ENCODE data around the gene SP140L. TPM values are rescaled to one million over a fixed set of nuclear protein-coding genes. Genes with fewer than 3 reads are reported as not detected.
"Not testable (repeated sequence)": the region's sequence is repeated elsewhere in the genome, so short reads cannot be mapped to it uniquely, and the experiment has no call there.

Gene SP140L
- total and polyA plus RNA-seq, 5 experiments from 2014 or later: 25.3 to 91.7 (median 43.1) TPM

DNA sequence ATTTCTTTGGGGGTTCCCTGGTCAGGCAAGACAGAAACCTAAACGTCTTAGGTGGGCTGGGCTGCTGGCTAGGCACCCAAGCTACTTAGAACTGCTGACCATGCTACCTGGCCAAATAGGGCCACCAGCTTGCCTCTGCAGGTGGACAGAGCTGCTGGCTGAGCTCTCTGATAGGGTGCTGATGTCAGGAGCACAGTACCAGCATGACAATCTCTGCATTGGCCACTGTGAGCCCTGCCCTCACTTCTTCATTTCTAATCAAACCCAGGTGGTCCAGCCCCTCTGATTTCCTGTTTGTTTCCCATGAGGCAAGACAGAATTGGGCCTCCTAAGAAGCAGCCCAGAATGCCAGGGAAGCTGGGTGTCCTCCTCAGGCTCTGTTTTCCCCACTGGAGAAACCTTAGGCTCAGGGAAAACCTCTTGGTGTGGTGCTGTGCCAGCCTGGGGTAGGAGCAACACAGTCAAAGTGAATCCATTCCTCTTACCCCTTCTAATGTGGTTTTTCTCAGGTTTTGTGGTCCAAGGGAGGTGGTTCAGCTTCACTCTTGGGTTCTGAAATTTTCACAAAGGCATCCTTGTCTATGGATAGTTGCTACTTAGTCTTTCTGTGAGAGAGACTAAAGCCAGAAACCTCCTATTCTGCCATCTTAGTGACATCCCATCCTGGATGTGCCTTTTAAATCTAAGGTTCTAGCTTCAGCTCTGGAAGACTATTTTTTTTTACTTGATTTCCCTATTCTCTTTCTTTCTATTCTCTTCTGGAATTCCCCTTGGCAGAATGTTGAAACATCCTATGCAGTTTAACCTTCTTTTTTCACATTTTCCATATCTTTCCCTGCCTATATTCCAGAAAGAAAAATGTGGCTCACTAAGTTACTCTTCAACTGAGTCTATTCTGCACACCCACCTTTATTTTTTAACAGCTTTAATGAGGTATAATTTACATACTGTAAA, 104.2 kb downstream of the SP140L start:
- ATAC-seq (peak; percentile 77 to 80), DNase-seq (peak in 3 of 10 donors; percentile 13 to 37 (median 37))
- POLR2A ChIA-PET: interaction anchor here (0.7 to 2.3 kb wide), 3 partner anchors 8 to 15 kb away, joined by 3 to 7 read pairs (median 3); partner anchors contain the start of gene SP100
- peaks cover 25 to 79% (median 55%) of the 10 kb centered on the region in 4 donors for H3K4me1 Mint-ChIP-seq
- H3K27ac Mint-ChIP-seq: peak overlapping the region; percentile 10 to 81 (median 66)
- no peaks in the 10 kb centered on the region for H3K27me3 Mint-ChIP-seq
- peaks cover 41 to 67% (median 67%) of the 10 kb centered on the region in 3 donors for H3K36me3 Mint-ChIP-seq
- peak overlapping the region in 9 of 10 donors; percentile 12 to 75 (median 47) for H3K4me3 Mint-ChIP-seq
- H3K9me3 Mint-ChIP-seq: peaks cover 0 to 37% (median 11%) of the 10 kb centered on the region in 9 donors

DNA sequence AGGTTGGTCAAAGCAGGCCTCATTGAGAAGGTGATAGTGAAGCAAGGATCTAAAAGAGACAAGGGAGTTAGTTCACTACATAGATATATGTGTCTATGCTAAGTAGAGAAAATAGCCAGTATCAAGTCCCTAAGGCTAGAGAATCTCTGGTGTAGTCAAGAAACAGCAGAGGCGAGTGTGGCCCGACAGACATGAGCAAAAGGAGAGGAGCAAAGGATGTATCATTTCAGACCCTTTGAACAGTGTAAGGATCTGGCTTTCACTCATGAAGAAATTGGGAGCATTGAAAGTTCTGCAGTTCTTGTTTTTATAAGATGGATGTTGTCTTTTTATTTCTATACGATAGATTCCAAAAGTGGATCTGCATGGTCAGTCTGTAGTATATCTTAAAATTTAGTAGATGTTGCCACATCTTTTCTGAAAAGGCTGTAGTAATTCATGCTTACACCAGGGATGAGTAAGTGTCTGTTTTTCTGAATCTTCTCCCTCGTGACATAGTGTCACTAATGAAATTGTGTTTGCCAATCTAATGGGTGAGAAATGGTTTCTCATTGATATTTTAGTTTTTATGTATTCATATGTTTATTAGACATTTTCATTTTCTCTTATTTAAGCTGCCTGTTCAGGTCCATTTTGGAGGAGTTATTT, 107.8 kb downstream of the SP140L start:
- H3K27ac Mint-ChIP-seq: peak overlapping the region; percentile 35 to 91 (median 76)

GRCh38 chr2:230435431-230435830, 108.4 kb downstream of the SP140L start:
- Mint-ChIP-seq H3K36me3 (peaks cover 27 to 54% (median 46%) of the 10 kb centered on the region in 3 donors), H3K9me3 (peaks cover 0 to 22% (median 6%) of the 10 kb centered on the region in 9 donors), H3K4me3 (no peak overlapping the region), H3K27me3 (no peaks in the 10 kb centered on the region), H3K4me1 (peaks cover 24 to 77% (median 47%) of the 10 kb centered on the region in 4 donors), H3K27ac (peak overlapping the region in 7 of 10 donors; percentile 35 to 83 (median 68))
- POLR2A ChIA-PET: interaction anchor here (0.9 to 1.8 kb wide), 2 partner anchors 10 to 17 kb away, joined by 3 to 7 read pairs; no protein-coding TSS in a partner anchor
- no peak for DNase-seq
- ATAC-seq: no peak

More for the DNA sequence above, 107.8 kb downstream of the SP140L start:
- Mint-ChIP-seq H3K4me1 (peaks cover 24 to 80% (median 51%) of the 10 kb centered on the region in 4 donors), H3K27me3 (no peaks in the 10 kb centered on the region), H3K9me3 (peaks cover 1 to 26% (median 7%) of the 10 kb centered on the region in 9 donors), H3K36me3 (peaks cover 27 to 58% (median 52%) of the 10 kb centered on the region in 3 donors), H3K4me3 (peak overlapping the region in 4 of 10 donors; percentile 0 to 9 (median 6))
- ATAC-seq (peak in 1 of 2 donors; percentile 7), DNase-seq (no peak)
- POLR2A ChIA-PET: interaction anchor here (0.9 to 1.8 kb wide), 2 partner anchors 11 to 16 kb away, joined by 3 to 7 read pairs; no protein-coding TSS in a partner anchor

GRCh38 chr2:230439121-230439520, 112.1 kb downstream of the SP140L start:
- peaks cover 25 to 79% (median 55%) of the 10 kb centered on the region in 4 donors for H3K4me1 Mint-ChIP-seq
- H3K36me3 Mint-ChIP-seq: peaks cover 14 to 44% (median 36%) of the 10 kb centered on the region in 3 donors
- ATAC-seq, H3K27me3 Mint-ChIP-seq, DNase-seq, POLR2A ChIA-PET: not testable (repeated sequence)
- H3K27ac Mint-ChIP-seq: peak overlapping the region; percentile 20 to 95 (median 84)
- H3K9me3 Mint-ChIP-seq: peaks cover 0 to 18% (median 4%) of the 10 kb centered on the region in 9 donors
- H3K4me3 Mint-ChIP-seq: peak overlapping the region in 8 of 10 donors; percentile 20 to 87 (median 65)

DNA sequence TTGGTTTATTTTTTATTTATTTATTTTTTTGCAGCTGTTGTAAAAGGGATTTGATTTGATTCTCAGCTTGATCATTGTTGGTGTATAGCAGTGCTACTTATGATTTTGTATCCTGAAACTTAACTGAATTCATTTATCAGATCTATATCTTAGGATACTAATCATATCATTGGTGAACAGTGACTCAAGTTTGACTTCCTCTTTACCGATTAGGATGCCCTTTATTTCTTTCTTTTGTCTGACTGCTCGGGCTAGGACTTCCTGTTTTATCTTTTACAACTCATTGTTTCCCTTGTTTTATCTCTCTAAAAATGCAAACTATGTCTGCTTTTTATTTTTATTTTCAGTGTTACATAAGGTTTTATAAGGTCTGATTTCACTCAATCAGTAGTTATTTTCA, 112.6 kb downstream of the SP140L start:
- POLR2A ChIA-PET: no interaction called here
- DNase-seq (no peak), ATAC-seq (peak in 1 of 2 donors; percentile 46)
- Mint-ChIP-seq H3K27me3 (no peaks in the 10 kb centered on the region), H3K9me3 (peaks cover 0 to 16% (median 4%) of the 10 kb centered on the region in 9 donors), H3K36me3 (peaks cover 13 to 47% (median 41%) of the 10 kb centered on the region in 3 donors), H3K27ac (peak overlapping the region; percentile 20 to 95 (median 87)), H3K4me3 (peak overlapping the region; percentile 54 to 87 (median 75)), H3K4me1 (peaks cover 23 to 78% (median 55%) of the 10 kb centered on the region in 4 donors)

DNA sequence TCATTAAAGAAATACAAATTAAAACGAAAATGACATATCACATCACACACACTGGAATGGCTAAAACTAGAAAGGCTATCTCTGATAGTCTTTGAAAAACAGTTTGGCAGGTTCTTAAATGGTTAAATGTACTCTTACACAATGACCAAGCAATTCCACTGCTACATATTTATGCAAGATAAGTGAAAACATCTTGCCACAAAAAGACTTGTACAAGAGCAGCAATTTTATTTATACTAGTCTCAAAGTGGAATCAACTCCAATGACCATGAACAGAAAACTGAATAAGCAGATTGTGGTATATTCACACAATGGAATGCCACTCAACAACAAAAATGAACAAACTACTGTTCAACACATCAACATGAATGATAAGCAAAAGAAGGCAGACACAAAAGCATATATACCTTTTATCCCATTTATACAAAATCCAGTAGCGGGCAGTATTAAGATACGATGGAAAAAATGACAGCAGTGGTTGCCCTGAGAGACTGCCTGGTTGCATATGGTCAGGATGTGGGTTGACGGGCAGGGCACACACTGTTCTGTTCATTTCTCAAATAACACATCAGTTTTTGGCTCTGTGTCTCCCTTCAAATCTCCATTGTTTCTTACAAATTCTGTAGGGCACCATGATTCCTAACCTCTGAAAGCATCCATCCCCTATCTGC, 114.4 kb downstream of the SP140L start:
- peaks cover 0 to 4% (median 2%) of the 10 kb centered on the region in 9 donors for H3K9me3 Mint-ChIP-seq
- peaks cover 13 to 50% (median 42%) of the 10 kb centered on the region in 3 donors for H3K36me3 Mint-ChIP-seq
- POLR2A ChIA-PET: no interaction called here

GRCh38 chr2:230443541-230443940, 116.5 kb downstream of the SP140L start:
- POLR2A ChIA-PET: no interaction called here
- DNase-seq: no peak
- H3K4me1 Mint-ChIP-seq: peaks cover 36 to 91% (median 81%) of the 10 kb centered on the region in 4 donors
- peak overlapping the region in 2 of 10 donors; percentile 21 to 51 for H3K4me3 Mint-ChIP-seq
- H3K27me3 Mint-ChIP-seq: no peaks in the 10 kb centered on the region
- ATAC-seq: no peak
- H3K9me3 Mint-ChIP-seq: no peaks in the 10 kb centered on the region
- H3K27ac Mint-ChIP-seq: peak overlapping the region in 7 of 10 donors; percentile 31 to 88 (median 75)
- peaks cover 30 to 59% (median 51%) of the 10 kb centered on the region in 3 donors for H3K36me3 Mint-ChIP-seq

More for the DNA sequence above, 114.4 kb downstream of the SP140L start:
- H3K27ac Mint-ChIP-seq: peak overlapping the region; percentile 37 to 92 (median 88)
- peaks cover 21 to 81% (median 61%) of the 10 kb centered on the region in 4 donors for H3K4me1 Mint-ChIP-seq
- H3K4me3 Mint-ChIP-seq: peak overlapping the region; percentile 1 to 83 (median 70)
- peak; percentile 88 to 93 for ATAC-seq
- no peaks in the 10 kb centered on the region for H3K27me3 Mint-ChIP-seq
- DNase-seq: peak in 7 of 10 donors; percentile 21 to 71 (median 50)

GRCh38 chr2:230444832-230445231, 117.8 kb downstream of the SP140L start:
- Mint-ChIP-seq H3K36me3 (peaks cover 36 to 65% (median 55%) of the 10 kb centered on the region in 3 donors), H3K9me3 (no peaks in the 10 kb centered on the region), H3K4me3 (no peak overlapping the region), H3K27ac (peak overlapping the region in 6 of 10 donors; percentile 3 to 64 (median 20)), H3K4me1 (peaks cover 40 to 91% (median 80%) of the 10 kb centered on the region in 4 donors), H3K27me3 (no peaks in the 10 kb centered on the region)
- no peak for DNase-seq
- ATAC-seq: no peak
- POLR2A ChIA-PET: interaction anchor here (0.7 to 0.9 kb wide), 2 partner anchors 27 to 34 kb away, joined by 3 to 4 read pairs; no protein-coding TSS in a partner anchor

- DNase-seq: no peak
- Mint-ChIP-seq H3K4me1 (peaks cover 35 to 92% (median 73%) of the 10 kb centered on the region in 4 donors), H3K9me3 (peaks cover 0 to 2% (median 0%) of the 10 kb centered on the region in 9 donors), H3K27me3 (no peaks in the 10 kb centered on the region), H3K4me3 (peak overlapping the region in 3 of 10 donors; percentile 4 to 64 (median 5)), H3K36me3 (peaks cover 36 to 86% (median 72%) of the 10 kb centered on the region in 3 donors), H3K27ac (peak overlapping the region; percentile 76 to 96 (median 87))
- POLR2A ChIA-PET: interaction anchor here (0.5 to 1.8 kb wide), 3 partner anchors 31 to 278 kb away, joined by 3 to 7 read pairs (median 3); partner anchors contain the start of gene SP100
- ATAC-seq: no peak
Measured at GRCh38 chr2:230447036-230447435, 120.0 kb downstream of the SP140L start.

DNA sequence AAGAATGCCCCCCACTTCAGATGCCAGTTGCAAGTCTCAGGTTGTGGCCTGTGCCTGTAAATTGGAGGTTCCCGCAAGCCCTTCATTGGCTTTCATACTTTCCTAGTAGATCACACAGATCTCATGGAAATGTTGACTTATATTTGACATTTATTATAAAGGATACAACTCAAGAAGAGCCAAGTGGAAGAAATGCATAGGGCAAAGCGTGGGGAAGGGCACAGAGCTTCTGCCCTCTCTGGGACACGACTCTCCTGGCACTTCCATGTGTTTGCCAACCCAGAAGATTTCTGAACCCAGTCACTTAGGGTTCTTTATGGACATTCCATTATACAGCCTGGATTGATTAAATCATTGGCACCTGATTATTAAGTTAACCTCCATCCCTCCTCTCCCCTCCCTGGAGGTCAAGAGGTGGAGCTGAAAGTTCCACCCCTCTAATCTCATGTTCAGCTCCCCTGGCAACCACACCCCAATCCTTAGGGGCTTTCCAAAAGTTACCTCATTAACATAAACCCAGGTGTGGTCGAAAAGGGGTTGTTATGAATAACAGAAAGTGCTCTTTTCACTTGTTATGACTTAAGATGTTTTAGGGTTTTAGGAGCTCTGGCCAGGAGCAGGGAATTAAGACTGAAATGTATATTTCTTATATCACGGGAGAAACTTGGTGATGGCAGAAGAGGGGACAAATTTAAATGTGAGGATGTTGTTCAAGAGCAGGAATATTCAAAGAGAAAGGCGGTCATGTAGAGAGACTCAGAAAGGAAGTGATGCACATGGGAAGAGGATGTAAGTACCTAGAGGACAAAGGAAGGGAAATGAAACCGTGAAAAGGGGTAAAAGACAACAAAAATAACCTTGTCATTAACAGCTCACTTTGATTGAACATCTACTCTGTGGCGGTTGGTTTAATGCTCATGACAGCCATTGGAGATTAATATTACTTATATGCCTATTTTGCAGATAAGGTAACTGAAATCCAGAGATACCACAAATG, 120.8 kb downstream of the SP140L start:
- Mint-ChIP-seq H3K4me3 (peak overlapping the region; percentile 5 to 86 (median 65)), H3K4me1 (peaks cover 36 to 89% (median 69%) of the 10 kb centered on the region in 4 donors), H3K27ac (peak overlapping the region; percentile 77 to 96 (median 87)), H3K36me3 (peaks cover 37 to 92% (median 77%) of the 10 kb centered on the region in 3 donors), H3K27me3 (no peaks in the 10 kb centered on the region), H3K9me3 (peaks cover 0 to 2% (median 0%) of the 10 kb centered on the region in 9 donors)
- ATAC-seq (peak; percentile 77 to 90), DNase-seq (peak in 2 of 10 donors; percentile 34 to 36)
- POLR2A ChIA-PET: interaction anchor here (0.5 to 1.8 kb wide), 6 partner anchors 10 to 277 kb away, joined by 3 to 7 read pairs (median 3); partner anchors contain the start of gene SP100

Measured in naive thymus-derived CD8-positive, alpha-beta T cell (primary cell).